Measurements from ENCODE around the gene NOL9.

DNA sequence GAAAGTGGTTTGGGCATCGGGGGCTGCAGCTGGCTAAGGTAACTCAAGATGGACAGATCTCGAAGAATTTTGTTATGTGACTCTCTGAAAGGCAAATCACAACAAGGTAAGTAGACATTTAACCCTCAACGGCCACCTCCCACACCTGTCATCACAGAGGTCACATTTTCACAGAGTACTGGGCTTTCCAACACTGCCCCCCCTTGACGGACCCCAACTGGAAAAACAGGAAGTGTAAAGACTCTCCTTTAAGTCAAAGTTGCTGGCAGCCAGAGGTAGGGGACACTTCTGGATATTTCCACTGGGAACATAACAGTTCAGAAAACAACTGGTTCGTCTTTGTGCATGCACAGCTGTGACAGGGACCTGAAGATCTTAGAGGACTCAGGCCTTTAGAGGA, 22.3 kb downstream of the NOL9 start:
- TF ChIP-seq, protein P1, sequence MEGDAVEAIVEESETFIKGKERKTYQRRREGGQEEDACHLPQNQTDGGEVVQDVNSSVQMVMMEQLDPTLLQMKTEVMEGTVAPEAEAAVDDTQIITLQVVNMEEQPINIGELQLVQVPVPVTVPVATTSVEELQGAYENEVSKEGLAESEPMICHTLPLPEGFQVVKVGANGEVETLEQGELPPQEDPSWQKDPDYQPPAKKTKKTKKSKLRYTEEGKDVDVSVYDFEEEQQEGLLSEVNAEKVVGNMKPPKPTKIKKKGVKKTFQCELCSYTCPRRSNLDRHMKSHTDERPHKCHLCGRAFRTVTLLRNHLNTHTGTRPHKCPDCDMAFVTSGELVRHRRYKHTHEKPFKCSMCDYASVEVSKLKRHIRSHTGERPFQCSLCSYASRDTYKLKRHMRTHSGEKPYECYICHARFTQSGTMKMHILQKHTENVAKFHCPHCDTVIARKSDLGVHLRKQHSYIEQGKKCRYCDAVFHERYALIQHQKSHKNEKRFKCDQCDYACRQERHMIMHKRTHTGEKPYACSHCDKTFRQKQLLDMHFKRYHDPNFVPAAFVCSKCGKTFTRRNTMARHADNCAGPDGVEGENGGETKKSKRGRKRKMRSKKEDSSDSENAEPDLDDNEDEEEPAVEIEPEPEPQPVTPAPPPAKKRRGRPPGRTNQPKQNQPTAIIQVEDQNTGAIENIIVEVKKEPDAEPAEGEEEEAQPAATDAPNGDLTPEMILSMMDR (IDR thresholded peaks at IDR 0.05), result no peak
- TF ChIP-seq POLR2A (IDR thresholded peaks at IDR 0.05), result no peak
